ENCODE measurements around the gene CPTP. TPM values are rescaled to one million over a fixed set of nuclear protein-coding genes. Genes with fewer than 3 reads are reported as not detected.
A peak's percentile ranks its signal among the peaks of the same experiment; 100 is the strongest.

Gene CPTP
- total and polyA plus RNA-seq, 2 of the 13 experiments (the other 11 are each of a cell fraction or from before 2014, with no cell fraction given): 5.5 to 9.3 TPM

GRCh38 chr1:1291548-1292441 is 32.8 kb upstream of the CPTP start (continued):
- TF ChIP-seq ZNF691 (CRISPR knock-in tag; IDR thresholded peaks at IDR 0.05; ENCODE audit: borderline replicate concordance, low read depth): no peak
- TF ChIP-seq KLF13 (CRISPR knock-in tag; IDR thresholded peaks at IDR 0.05): no peak
- 0 out of 2 replicates have a peak, but pooled peaks have one; percentile 24 for TF ChIP-seq MIXL1 (CRISPR knock-in tag; IDR thresholded peaks at IDR 0.05)
- TF ChIP-seq KLF16 (CRISPR knock-in tag; IDR thresholded peaks at IDR 0.05): 0 out of 4 replicates have a peak, but pooled peaks of 1 of the 2 experiments have one; percentile 20
- no peak; the same call in 1 of the 2 replicates for TF ChIP-seq STAT6 (CRISPR knock-in tag; IDR thresholded peaks at IDR 0.05; ENCODE audit: borderline replicate concordance)
- TF ChIP-seq CBX5 (CRISPR knock-in tag; IDR thresholded peaks at IDR 0.05; ENCODE audit: borderline replicate concordance): no peak
- TF ChIP-seq ZNF329 (CRISPR knock-in tag; IDR thresholded peaks at IDR 0.05; ENCODE audit: low read depth): no peak
- TF ChIP-seq CSRNP2 (CRISPR knock-in tag; conservative IDR thresholded peaks at IDR 0.05; ENCODE audit: low read depth): no peak
- no peak for TF ChIP-seq ARNT (IDR thresholded peaks at IDR 0.05)
- TF ChIP-seq RFX1 (IDR thresholded peaks at IDR 0.05): no peak
- TF ChIP-seq BCLAF1 (IDR thresholded peaks at IDR 0.05): no peak
- 0 out of 2 replicates have a peak, but pooled peaks have one; percentile 12 for TF ChIP-seq POGZ (CRISPR knock-in tag; IDR thresholded peaks at IDR 0.05)
